ENCODE measurements around the gene KRT14. TPM values are rescaled to one million over a fixed set of nuclear protein-coding genes. Genes with fewer than 3 reads are reported as not detected.
"Not testable (repeated sequence)": the region's sequence is repeated elsewhere in the genome, so short reads cannot be mapped to it uniquely, and the experiment has no call there.

Gene KRT14
- total RNA-seq, 1 donor from 2014 or later = 738 TPM

- DNase-seq = no peak
These were observed 13.6 kb upstream of the KRT14 start for GRCh38 chr17:41600318-41600717.

GRCh38 chr17:41599680-41600079 lies 13.0 kb upstream of the KRT14 start:
- no peak for DNase-seq

GRCh38 chr17:41595585-41595984 lies 8.9 kb upstream of the KRT14 start:
- no peak for DNase-seq

GRCh38 chr17:41594363-41594915 lies 7.7 kb upstream of the KRT14 start:
- no peak for DNase-seq

- peak; percentile 38 for DNase-seq
These were observed 6.7 kb upstream of the KRT14 start for GRCh38 chr17:41593306-41593981.

- peak; percentile 37 for DNase-seq
These were observed 6.1 kb upstream of the KRT14 start for GRCh38 chr17:41592601-41593305.

- no peak for DNase-seq
These were observed 2.6 kb upstream of the KRT14 start for GRCh38 chr17:41589301-41589700.

GRCh38 chr17:41588126-41588810 lies 1.6 kb upstream of the KRT14 start:
- no peak for DNase-seq

- DNase-seq = no peak
These were observed 1.2 kb downstream of the KRT14 start for GRCh38 chr17:41585301-41586056.

GRCh38 chr17:41584331-41584927 lies 2.3 kb downstream of the KRT14 start:
- not testable (repeated sequence) for DNase-seq

GRCh38 chr17:41583137-41584127 lies 3.3 kb downstream of the KRT14 start:
- no peak for DNase-seq

- DNase-seq = not testable (repeated sequence)
These were observed 4.4 kb downstream of the KRT14 start for GRCh38 chr17:41582061-41582968.

- DNase-seq = no peak
These were observed 5.2 kb downstream of the KRT14 start for GRCh38 chr17:41581366-41582060.

- no peak for DNase-seq
These were observed 5.9 kb downstream of the KRT14 start for GRCh38 chr17:41580687-41581365.

GRCh38 chr17:41580244-41580575 lies 6.5 kb downstream of the KRT14 start:
- DNase-seq = no peak

GRCh38 chr17:41579484-41580243 lies 7.0 kb downstream of the KRT14 start:
- DNase-seq = peak; percentile 91

GRCh38 chr17:41578971-41579370 lies 7.7 kb downstream of the KRT14 start:
- DNase-seq = no peak

GRCh38 chr17:41578538-41578937 lies 8.2 kb downstream of the KRT14 start:
- no peak for DNase-seq

Measured in tongue (tissue), 2 donors.